Measurements from ENCODE around the gene EIF4G2.
A peak's percentile ranks its signal among the peaks of the same experiment; 100 is the strongest.
"Not testable (repeated sequence)": the region's sequence is repeated elsewhere in the genome, so short reads cannot be mapped to it uniquely, and the experiment has no call there.

The EIF4G2 gene

GRCh38 chr11:10808553-10809372 lies at the start of gene EIF4G2:
Gene EIF4G2, minus strand, starts transcription at chr11:10808926.
- DNase-seq (ENCODE audit: low read depth in 2 of 3, low spot score in 2 of 3), result peak; percentile 87 to 97 (median 95)

DNA sequence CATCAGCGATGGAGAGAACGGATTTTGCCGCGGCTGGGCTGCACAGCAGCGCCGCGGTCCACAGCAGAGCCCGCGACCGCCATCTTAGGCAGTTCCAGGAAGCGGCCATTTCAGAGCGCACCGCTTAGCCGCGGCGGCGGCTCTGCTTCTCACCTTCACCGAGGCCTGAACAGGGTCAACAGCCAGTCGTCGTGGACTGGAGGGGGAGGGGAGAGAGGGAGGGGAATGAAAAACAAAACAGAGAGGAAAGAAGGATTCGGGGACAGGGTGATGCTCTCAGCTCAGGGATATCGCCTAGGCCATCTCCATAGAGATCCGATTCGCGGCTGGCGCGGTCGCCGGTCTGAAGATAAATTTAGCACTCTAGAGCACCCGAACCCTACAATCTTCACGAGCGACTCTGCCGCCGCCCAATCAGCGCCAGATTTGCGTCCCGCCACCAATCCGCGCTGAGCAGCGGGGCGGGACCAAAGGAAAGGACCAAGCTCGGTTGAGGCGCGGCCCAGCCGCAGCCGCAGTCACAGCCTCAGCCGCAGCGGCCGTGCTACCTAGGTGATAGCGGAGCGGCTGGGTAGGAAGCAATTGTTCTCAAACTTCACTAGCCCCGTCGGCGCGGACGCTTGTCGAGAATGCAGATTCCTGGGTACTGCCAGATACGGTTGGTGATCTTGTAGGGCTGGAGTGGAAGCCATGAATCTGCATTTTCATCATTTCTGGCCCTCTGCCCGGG lies 49.1 kb upstream of the EIF4G2 start, which contains the start of gene ZBED5:
Gene ZBED5, minus strand, starts transcription at position 345 of the 730 bp plus-strand sequence. CDS start 3,108 bp downstream, outside the sequence.
- peak; percentile 81 to 96 (median 90) for DNase-seq (ENCODE audit: low read depth in 2 of 3, low spot score in 2 of 3)

DNA sequence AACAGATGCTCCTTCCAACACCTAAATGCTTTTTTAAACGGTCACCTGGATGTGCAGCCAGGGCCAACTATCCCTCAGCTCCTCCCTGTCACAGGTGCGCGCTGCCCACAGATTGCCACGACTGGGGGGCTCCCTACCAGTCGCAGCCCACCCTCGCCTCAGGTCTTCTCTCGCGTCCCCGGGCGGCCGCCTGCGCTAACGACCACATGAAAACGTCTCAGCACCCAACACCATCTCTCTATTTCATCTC lies 48.7 kb upstream of the EIF4G2 start:
- DNase-seq (ENCODE audit: low read depth in 2 of 3, low spot score in 2 of 3), result no peak

- DNase-seq (ENCODE audit: low read depth in 2 of 3, low spot score in 2 of 3), result no peak
Observed at GRCh38 chr11:10856689-10857458, 48.1 kb upstream of the EIF4G2 start.

DNA sequence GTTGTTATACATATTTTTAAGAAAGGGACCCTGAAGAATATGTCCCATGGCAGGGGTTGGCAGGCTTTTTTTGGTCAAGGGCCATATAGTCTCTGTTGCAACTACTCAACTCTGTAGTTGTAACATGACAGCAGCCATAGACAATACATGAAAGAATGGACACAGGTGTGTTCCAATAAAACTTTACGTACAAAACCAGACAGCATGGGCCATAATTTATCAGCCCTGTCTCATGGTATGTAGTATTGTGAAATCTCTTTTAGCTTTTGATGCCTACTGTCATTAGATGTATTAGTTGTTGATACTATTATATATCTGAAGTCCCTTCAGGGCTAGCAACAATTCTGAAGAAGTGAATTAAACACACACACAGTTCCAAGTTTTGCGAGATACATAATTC lies 46.6 kb upstream of the EIF4G2 start:
- DNase-seq (ENCODE audit: low read depth in 2 of 3, low spot score in 2 of 3), result no peak

DNA sequence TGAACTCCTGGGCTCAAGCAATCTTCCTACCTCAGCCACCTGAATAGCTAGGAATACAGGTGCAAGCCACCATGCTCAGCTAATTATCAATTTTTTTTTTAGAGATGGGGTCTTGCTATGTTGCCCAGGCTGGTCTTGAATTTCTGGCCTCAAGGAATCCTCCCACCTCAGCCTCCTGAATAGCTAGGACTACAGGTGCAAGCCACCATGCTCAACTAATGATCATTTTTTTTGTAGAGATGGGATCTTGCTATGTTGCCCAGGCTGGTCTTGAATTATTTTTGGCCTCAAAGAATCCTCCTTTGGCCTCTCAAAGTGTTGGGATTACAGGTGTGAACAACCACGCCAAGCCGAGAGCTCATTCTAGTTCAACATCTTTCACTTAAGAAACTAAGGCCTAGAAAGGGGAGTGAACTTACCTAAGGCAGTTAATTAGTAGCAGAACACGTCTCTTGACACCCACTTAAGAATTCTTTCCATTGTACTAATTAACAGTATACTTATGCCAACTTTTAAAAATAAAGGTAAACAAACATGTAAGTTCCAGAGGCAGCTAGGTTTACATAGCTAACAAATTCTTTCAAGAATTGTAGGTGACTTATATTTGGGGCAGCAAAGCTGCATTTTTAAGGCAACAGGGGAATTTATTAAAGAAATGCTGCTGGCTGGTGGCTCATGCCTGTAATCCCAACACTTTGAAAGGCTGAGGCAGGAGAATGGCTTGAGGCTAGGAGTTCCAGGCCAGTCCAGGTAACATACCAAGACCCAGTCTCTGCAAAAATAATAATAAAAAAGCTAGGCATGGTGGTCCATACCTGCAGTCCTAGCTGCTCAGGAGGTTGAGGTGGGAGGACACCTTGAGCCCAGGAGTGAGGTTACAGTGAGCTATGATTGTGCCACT lies 39.5 kb upstream of the EIF4G2 start:
- DNase-seq (ENCODE audit: low read depth in 2 of 3, low spot score in 2 of 3), result no peak

DNA sequence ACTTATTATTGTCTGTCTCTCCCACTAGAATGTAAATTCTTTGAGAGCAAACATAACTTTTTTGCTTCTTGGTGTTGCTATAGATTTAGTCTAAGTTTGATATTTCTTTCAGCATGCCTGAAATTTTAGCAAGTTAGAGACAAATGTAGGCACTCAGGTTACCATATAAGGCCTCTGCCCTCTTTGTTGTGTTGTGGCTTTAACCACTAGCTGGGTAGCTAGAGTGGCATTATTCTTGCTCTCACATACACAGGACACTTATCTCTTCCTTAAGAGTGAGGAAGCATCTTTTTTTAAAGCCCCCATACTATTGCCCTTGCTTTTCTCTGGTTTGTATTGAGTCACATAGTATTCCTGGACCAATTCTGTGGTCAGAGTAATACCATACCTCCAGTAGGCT lies 37.9 kb upstream of the EIF4G2 start:
- DNase-seq (ENCODE audit: low read depth in 2 of 3, low spot score in 2 of 3), result no peak

DNA sequence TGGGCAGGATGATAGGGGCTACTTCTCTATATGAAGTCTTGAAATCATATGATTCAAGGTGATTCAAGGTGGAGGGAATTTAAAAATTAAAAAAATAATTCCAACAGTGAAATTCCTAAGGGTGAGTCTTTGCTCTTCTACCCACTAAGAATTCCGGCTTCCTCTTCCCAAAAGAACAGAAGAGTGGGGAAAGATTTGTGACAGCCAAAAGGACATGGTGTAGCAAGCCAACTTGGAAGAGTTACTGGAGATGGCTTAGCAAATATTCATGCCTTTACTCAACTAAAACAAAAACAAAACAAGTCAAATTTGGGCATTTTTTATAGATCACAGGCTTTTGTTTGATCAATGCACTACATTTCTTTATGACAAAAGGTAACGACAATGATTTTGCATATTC lies 36.9 kb upstream of the EIF4G2 start:
- DNase-seq (ENCODE audit: low read depth in 2 of 3, low spot score in 2 of 3), result no peak

- DNase-seq (ENCODE audit: low read depth in 2 of 3, low spot score in 2 of 3), result no peak
Observed at GRCh38 chr11:10844796-10845195, 36.1 kb upstream of the EIF4G2 start.

DNA sequence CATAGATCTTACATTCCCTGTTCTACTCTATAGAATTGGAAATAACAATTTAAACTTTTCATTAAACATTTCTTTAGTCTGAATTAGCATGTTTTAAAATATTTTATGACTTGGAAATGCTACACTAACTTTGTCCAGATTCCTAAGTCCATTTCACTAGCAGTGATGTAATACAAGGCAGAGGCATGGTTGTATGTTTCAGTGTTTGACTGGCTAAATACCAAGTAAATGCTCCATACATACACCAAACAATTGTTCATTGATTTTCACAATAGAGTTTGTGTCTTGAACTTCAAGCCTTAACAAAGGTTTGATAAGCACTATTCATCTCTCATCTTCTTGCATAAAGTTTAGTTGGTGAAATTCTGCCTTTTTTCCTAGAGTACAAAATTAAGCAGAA lies 35.6 kb upstream of the EIF4G2 start:
- no peak for DNase-seq (ENCODE audit: low read depth in 2 of 3, low spot score in 2 of 3)

GRCh38 chr11:10838881-10839280 lies 30.2 kb upstream of the EIF4G2 start:
- DNase-seq (ENCODE audit: low read depth in 2 of 3, low spot score in 2 of 3), result no peak

- DNase-seq (ENCODE audit: low read depth in 2 of 3, low spot score in 2 of 3), result no peak
Observed at GRCh38 chr11:10838083-10838482, 29.4 kb upstream of the EIF4G2 start.

- not testable (repeated sequence) for DNase-seq (ENCODE audit: low read depth in 2 of 3, low spot score in 2 of 3)
Observed at GRCh38 chr11:10836884-10837283, 28.2 kb upstream of the EIF4G2 start.

GRCh38 chr11:10829139-10829538 lies 20.4 kb upstream of the EIF4G2 start:
- no peak for DNase-seq (ENCODE audit: low read depth in 2 of 3, low spot score in 2 of 3)

DNA sequence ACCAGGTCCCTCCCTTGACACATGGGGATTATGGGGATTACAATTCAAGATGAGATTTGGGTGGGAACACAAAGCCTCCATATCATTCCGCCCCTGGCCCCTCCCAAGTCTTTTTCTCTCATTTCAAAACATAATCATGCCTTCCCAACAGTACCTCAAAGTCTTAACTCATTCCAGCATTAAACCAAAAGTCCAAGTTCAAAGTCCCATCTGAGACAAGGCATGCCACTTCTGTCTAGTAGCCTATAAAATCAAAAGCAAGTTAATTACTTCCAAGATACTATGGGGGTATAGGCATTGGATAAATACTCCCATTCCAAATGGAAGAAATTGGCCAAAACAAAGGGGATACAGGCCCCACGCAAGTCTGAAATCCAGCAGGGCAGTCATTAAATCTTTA lies 19.7 kb upstream of the EIF4G2 start:
- no peak for DNase-seq (ENCODE audit: low read depth in 2 of 3, low spot score in 2 of 3)

GRCh38 chr11:10824888-10825287 lies 16.2 kb upstream of the EIF4G2 start:
- DNase-seq (ENCODE audit: low read depth in 2 of 3, low spot score in 2 of 3), result no peak

GRCh38 chr11:10823152-10823579 lies 14.4 kb upstream of the EIF4G2 start:
- no peak for DNase-seq (ENCODE audit: low read depth in 2 of 3, low spot score in 2 of 3)

DNA sequence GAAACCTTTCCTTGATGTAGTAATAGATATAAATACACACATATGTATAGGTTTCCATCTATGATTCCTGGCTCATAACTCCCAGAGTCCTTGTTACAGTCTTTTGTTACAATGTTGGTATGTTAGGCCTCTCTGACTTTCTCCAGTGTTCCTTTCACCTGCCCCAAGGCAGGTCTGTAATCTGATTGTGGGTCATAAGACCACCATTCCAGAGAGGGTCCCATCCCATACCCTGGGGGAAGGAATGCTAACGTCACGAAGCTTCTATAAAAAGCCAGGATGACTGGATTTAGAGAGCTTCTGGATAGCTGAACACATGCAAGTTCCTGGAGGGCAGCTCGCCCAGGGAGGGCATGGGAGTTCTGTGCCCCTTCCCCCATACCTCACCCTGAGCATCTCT lies 13.8 kb upstream of the EIF4G2 start:
- not testable (repeated sequence) for DNase-seq (ENCODE audit: low read depth in 2 of 3, low spot score in 2 of 3)

GRCh38 chr11:10818594-10818993 lies 9.9 kb upstream of the EIF4G2 start:
- DNase-seq (ENCODE audit: low read depth in 2 of 3, low spot score in 2 of 3), result no peak

- DNase-seq (ENCODE audit: low read depth in 2 of 3, low spot score in 2 of 3), result no peak
Observed at GRCh38 chr11:10813945-10814344, 5.2 kb upstream of the EIF4G2 start.
